ENCODE measurements around the gene P2RY14.

The P2RY14 gene

DNA sequence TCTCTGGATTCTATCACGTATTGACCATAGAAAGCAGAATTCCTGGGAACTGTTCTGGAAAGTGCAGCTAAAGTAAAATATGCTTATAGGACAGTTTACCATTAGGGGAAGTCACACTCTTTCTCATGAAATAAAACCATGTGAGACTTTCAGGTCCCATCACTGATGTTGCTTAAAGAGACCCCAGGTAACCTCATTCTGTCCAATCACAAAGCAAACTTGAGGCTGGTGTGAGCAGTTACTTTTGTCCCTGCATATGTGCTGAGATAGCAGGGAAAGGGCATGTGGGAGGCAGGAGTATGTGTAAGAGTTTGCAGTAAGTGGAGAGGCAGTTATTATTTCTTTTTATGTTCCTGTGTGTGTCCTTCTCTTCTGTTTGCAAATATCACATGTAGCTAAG, 22.2 kb upstream of the P2RY14 start:
- no peak for DNase-seq

- DNase-seq = no peak
These were observed 20.7 kb upstream of the P2RY14 start for GRCh38 chr3:151299006-151299405.

- DNase-seq = no peak
These were observed 19.1 kb upstream of the P2RY14 start for GRCh38 chr3:151297429-151297828.

DNA sequence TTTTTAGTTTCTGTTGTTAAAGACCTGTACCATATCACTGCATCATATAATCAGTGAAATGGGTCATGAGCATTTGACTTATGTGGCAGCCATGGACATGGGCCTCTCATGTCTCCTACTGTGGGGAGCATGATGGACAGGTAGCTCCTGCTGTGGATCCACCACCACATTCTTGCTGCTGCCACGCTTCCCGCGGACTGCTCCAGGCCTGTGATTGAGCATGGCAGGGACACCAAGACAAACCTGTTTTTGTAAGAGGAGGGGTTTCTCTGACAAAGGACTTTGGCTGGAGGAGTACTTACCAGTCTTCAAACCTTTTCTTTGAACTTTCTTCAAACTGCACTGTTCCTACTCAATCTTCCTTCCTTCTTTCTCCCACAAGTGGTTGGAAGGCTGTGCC, 17.9 kb upstream of the P2RY14 start:
- no peak for DNase-seq

- no peak for DNase-seq
These were observed 14.8 kb upstream of the P2RY14 start for GRCh38 chr3:151293127-151293526.

DNA sequence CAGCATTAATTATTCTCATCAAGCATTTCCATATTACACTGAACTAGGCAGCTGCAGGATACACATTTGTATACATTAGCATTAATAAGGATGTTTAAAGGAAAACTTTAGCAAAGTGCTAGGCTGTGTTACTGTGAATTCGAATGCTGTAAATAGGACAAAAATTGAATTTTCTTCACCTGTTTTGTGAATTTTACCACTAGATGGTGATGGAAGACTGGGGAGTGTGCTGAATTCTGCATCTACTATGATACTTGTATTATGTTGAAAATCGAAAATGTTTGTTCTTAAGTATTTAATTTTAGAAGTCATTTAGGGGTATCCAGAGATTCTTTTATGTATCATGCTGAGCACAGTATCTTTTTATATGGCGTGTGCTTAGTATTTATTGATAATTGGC, 12.3 kb upstream of the P2RY14 start:
- no peak for DNase-seq

- no peak for DNase-seq
These were observed 11.1 kb upstream of the P2RY14 start for GRCh38 chr3:151289445-151289844.

- no peak for DNase-seq
These were observed 7.6 kb upstream of the P2RY14 start for GRCh38 chr3:151285940-151286339.

GRCh38 chr3:151283907-151284461, 5.6 kb upstream of the P2RY14 start:
- DNase-seq = no peak

DNA sequence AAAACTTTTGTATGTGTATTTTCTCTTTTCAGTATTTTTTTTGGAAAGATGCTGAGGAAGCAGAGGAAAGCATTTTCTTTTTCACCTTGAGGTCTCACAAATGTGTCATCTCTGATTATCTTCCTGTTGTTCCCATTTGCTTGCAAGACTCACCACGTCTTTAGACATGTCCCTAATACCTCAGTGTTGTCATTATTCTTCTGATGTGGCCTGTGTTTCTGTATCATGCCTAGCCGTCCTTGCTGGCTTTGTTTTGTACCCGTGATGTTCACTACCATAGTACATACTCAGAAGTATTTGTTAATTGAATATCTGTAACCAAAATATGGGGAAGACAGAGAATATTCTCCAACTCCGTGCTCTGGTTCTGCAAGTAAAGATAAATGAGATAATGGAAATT, 5.0 kb upstream of the P2RY14 start:
- no peak for DNase-seq

DNA sequence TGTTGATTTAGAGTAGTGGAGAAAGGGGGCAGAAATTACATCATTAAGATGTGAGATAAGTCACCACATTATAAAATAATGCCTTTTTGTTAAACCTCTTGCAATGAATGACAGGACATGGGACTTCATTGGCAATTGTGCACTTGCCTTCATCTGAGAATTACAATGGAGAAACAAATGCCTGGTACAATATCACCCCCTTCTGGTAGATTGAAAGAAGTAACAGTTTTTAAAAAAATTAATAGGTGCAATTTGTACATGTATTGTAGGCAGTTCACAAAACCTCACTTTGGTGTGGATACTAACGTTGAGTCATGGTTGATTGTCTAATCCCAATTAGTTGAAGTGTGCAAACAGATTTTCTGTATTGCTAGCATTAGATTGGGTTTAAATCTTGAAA, 4.6 kb upstream of the P2RY14 start:
- no peak for DNase-seq

DNA sequence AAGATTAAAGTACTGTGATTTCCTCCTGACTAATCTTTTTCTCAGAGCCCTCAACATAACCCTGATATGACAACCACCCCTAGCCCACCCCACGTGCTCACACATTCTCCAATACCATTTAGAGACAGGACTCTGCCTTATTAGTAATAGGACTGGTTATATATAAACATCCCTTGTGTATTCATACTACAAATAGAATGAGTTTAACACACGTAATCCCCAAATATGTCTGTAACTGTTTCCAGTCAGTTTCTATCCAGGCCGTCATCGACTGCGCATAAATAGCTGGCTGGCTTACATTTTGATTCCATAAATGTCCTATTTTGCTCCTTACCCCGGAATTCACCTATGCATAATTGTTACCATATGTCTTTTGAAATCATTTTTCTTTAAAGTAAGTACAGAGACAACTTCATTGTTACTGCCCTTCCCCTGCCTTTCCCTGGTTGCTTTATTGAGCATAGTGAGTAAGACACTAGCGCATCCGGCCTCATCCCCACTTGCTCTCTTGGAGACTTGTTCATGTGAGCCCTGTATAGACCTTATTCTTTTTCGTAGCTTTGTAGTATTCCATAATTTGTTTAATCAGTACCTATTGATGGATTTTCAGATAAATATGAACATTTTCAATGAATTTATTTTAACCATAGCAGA, 3.5 kb upstream of the P2RY14 start:
- DNase-seq = no peak

- DNase-seq = no peak
These were observed 1.7 kb downstream of the P2RY14 start for GRCh38 chr3:151276687-151277042.

GRCh38 chr3:151276038-151276686, 2.2 kb downstream of the P2RY14 start:
- no peak for DNase-seq

- DNase-seq = no peak
These were observed 3.3 kb downstream of the P2RY14 start for GRCh38 chr3:151275091-151275490.

GRCh38 chr3:151269631-151270030, 8.7 kb downstream of the P2RY14 start:
- no peak for DNase-seq

- DNase-seq = no peak
These were observed 9.8 kb downstream of the P2RY14 start for GRCh38 chr3:151268267-151269235.

DNA sequence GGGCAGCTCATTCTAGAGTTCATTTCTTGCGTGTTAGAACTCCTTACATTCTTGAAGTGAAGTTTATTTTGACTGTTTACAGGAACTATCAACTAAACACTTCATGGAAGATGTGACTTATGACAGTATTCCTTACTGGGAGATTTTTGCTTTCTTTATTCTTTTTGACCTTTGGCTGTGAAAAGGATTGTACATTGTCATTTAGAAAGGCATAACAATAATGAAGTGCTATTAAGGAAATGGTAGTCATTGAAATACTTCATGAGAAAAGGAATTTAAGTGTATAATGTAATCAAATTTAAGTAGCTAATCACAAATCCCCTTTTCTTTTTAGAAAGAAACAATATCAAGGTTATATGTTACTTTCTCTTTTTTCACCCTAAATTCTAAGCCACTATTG, 11.3 kb downstream of the P2RY14 start:
- DNase-seq = no peak

DNA sequence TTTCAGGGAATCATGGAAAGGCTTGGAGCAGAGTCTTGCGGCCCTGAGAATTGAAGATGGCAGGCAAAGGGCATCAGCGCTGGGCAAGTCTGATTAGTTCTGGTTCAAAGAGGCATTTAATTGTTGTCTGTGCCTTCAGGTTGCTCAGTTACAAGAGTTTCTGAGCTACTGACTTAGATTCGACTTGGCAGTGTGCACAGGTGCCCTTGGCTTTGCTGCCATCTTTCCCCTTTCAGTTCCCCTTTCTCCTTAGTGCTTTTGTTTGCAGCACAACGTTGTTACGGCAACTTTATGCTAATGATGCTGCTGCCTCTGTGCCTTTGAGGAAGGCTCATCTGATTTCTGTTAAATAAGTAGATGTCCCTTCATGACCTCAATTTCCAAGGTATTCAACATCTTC, 12.5 kb downstream of the P2RY14 start:
- DNase-seq = no peak

DNA sequence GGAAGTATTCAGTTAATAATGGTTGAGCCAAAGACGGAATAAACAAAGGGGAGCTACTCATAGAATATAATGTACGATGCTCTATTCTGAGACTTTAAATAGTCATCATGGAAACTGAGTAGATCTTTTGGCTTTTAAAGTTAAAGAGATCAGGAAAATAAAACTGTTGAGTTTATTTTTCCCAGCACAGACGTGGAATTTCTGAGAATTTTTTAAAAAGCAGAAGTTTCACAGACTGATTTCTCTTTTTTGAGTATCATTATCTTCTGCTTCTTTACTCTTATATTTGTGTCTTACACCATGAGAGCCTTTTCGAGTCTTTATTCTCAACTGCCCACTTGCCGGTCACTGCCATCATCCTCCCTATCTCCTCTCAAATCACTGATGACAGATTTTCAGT, 13.2 kb downstream of the P2RY14 start:
- no peak for DNase-seq

DNA sequence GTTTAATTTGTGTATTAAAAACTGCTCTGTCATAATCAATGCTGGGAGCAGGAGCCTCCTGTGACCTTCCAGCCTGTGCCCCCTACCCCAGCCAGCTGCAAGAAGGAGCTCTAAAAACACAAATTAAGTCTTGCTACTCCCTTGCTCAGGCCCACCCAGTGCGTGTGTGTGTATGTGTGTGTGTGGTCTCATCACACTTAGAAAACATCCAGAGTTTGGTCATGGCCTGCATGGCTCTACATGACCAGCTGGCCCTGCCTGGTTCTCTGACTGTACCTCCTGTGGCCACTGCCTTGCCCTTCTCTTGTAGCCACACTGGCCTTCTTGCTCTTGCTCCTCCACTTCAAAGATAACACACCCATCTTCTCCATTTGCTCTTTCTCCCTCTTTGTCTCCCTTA, 13.7 kb downstream of the P2RY14 start:
- DNase-seq = no peak

DNA sequence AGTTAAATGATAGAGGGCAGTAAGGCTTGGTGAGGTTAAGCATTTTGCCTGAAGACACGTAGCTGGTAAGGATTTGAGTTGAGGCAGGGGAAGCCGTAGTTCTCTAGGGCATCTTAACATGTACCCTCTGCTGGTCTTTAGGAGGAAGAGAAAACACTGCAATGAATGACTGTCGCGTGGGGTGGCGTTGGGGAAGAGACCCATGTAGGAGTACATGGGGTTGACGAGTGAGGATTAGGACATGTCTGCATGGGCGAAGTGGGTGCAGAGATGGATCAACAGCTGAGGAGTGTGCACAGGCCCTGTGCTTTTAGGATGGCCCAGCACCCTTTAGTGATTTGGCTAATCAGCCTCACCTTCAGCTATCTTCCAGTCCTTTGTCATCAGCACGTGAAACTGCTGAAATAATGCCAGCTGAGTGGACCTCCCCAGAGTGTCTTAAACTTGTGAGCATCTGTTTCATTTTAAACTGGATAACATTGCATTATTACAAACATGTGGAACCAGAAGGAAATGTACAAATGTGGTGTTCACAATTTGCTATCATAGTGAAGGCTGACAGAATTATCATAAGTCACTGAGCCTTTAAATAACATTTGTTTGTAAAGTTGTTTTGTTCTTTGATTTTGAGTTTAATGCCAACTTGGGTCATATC, 15.3 kb downstream of the P2RY14 start:
- no peak for DNase-seq

DNA sequence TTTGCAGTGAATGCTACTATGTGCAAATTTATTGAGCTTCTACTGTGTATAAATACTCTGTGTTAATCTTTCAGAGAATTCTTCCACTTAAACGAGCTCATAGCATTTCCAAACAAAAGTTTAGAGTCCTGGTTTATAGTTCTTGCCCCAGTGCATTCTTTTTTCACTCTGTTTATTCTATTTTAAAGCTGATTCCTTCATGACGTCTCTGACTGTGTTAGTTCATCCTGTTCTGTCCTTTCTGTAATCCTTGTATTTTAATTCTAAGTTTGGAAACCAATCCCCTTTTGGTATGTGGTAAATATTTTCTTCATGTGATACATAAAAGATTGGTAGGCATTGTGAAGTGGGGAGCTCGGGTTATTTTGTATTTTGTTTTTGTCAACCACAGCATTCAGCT, 18.7 kb downstream of the P2RY14 start:
- no peak for DNase-seq
